GM06990 (cell line): ENCODE results near the gene FOXN4.

Source experiments
- DNase-seq: peaks from one replicate; pipeline ENCODE4 v3.0.0-alpha.2; 2011; ENCODE audit not compliant: insufficient read length; ENCODE audit errors: extremely low read depth
- H3K27me3 ChIP-seq: replicated peaks from 2 replicates; pipeline ENCODE4 v1.6.0; 2011; ENCODE audit warnings: low read length; ENCODE audit not compliant: control insufficient read depth, insufficient read depth
- H3K36me3 ChIP-seq: 2 replicates; pipeline ENCODE4 v1.5.1; 2011; ENCODE audit warnings: low read length; ENCODE audit not compliant: control insufficient read depth, insufficient read depth
- H3K4me3 ChIP-seq: replicated peaks from 2 replicates; pipeline ENCODE4 v1.5.1; 2011; ENCODE audit warnings: low read depth, mild to moderate bottlenecking, control low read depth, low read length
- TF ChIP-seq, protein P1 (sequence below): IDR thresholded peaks from 2 replicates; pipeline ENCODE4 v1.5.1; 2011; ENCODE audit warnings: low read length, control low read depth, mild to moderate bottlenecking, inconsistent platforms; ENCODE audit not compliant: insufficient read depth, poor library complexity, severe bottlenecking

The FOXN4 gene

DNA sequence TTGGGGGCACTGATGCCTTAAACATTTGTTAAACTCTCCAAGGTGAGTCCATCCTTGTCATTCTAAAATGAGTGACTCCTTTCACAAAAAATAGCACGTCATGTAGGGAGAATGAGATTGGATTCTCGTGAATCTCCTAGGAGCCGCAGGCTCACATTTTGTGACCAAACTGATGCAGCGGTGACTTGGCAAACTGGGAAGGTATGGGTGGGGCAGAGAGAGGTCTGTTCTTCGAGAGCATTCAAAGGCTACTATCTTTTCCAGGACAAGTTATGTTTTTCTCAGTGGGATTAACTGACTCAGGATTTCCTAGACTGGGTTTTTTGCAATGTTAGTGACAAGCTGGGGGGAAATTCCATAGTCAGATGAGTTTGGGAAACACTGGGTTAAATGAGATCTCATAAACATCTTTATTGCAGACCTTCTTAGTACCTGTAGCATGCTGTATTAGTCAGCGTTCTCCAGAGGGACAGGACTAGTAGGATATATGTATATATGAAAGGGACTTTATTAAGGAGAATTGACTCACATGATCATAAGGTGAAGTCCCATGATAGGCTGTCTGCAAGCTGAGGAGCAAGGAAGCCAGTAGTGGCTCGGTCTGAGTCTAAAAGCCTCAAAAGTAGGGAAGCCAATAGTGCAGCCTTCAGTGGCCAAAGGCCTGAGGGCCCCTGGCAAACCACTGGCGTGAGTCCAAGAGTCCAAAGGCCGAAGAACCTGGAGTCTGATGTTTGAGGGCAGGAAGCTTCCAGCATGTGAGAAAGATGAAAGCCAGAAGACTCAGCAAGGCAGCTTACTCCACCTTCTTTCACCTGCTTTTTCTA, 61.0 kb downstream of the FOXN4 start:
- Histone ChIP-seq H3K36me3 (no peaks in the 10 kb centered on the region), H3K4me3 (no peak overlapping the region), H3K27me3 (no peaks in the 10 kb centered on the region)
- TF ChIP-seq, protein P1, sequence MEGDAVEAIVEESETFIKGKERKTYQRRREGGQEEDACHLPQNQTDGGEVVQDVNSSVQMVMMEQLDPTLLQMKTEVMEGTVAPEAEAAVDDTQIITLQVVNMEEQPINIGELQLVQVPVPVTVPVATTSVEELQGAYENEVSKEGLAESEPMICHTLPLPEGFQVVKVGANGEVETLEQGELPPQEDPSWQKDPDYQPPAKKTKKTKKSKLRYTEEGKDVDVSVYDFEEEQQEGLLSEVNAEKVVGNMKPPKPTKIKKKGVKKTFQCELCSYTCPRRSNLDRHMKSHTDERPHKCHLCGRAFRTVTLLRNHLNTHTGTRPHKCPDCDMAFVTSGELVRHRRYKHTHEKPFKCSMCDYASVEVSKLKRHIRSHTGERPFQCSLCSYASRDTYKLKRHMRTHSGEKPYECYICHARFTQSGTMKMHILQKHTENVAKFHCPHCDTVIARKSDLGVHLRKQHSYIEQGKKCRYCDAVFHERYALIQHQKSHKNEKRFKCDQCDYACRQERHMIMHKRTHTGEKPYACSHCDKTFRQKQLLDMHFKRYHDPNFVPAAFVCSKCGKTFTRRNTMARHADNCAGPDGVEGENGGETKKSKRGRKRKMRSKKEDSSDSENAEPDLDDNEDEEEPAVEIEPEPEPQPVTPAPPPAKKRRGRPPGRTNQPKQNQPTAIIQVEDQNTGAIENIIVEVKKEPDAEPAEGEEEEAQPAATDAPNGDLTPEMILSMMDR, result no peak
- no peak for DNase-seq

DNA sequence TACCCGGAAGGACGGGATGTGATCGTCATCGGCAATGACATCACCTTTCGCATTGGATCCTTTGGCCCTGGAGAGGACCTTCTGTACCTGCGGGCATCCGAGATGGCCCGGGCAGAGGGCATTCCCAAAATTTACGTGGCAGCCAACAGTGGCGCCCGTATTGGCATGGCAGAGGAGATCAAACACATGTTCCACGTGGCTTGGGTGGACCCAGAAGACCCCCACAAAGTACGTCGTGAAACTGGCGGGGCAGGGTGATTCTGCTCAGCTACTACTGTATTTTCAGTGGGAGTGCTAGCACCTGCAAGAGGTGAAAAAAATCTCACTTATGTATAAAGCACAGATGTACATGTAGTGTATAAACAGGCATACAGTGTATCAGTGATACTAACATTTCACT, 62.9 kb downstream of the FOXN4 start:
- Histone ChIP-seq H3K27me3 (no peaks in the 10 kb centered on the region), H3K4me3 (no peak overlapping the region)
- DNase-seq, result no peak

DNA sequence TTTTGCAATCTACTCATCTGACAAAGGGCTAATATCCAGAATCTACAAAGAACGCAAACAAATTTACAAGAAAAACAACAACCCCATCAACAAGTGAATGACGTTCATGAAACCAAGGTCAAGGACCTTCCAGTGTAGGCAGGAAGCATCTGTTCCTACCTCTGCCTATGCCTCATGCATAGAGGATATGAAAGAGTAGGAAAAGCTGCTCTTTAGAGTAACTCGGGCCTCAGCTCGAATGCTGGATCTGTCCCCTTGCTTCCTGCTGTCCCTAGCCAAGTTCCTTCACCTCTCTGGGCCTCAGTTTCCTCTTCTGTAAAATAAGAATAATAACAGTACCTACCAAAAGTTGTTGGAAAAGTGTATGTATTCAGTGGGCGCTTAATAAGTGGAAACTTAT, 65.0 kb downstream of the FOXN4 start:
- H3K36me3 ChIP-seq, result no peaks in the 10 kb centered on the region
- TF ChIP-seq, protein P1, result no peak
- no peaks in the 10 kb centered on the region for H3K27me3 ChIP-seq
- no peak for DNase-seq
- no peak overlapping the region for H3K4me3 ChIP-seq

More for the DNA sequence above, 62.9 kb downstream of the FOXN4 start:
- TF ChIP-seq, protein P1, result no peak
- no peaks in the 10 kb centered on the region for H3K36me3 ChIP-seq

DNA sequence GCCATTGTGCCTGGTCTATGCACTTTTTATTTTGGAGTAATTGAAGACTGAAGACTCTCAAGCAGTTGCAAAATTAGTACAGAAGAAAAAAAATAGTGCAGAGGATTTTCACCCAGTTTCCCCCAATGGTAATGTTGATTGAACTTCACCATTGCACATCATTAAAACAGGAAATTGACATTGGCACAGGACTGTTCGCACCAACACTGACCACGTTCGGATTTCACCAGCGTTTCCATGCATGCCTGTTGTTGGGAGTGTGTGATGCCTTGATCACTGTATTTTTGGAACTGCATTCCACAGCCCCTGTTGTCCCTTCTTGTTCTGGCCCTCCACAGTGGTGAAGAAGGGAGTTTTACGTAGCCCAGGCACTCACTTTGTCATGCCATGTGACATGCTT, 67.1 kb downstream of the FOXN4 start:
- Histone ChIP-seq H3K4me3 (no peak overlapping the region), H3K36me3 (no peaks in the 10 kb centered on the region), H3K27me3 (no peaks in the 10 kb centered on the region)
- no peak for DNase-seq
- TF ChIP-seq, protein P1, result no peak

DNA sequence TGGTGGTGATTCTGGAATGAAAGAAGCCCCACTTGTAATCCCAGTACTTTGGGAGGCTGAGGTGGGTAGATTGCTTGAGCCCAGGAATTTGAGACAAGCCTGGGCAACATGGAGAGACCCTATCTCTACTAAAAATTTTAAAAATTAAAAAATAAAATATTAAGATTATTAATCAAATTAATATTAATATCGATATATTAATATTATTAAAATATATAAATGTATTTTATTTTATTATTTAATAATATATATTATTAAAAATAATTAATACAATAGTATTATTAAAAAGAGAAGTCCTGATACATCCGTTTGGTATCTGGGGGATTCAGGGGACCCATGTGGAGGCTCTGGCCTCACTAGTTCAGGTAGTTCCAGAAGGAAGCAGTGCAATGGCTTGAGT, 68.7 kb downstream of the FOXN4 start:
- DNase-seq, result no peak
- Histone ChIP-seq H3K4me3 (no peak overlapping the region), H3K36me3 (no peaks in the 10 kb centered on the region), H3K27me3 (no peaks in the 10 kb centered on the region)
- TF ChIP-seq, protein P1, result no peak
